ENCODE data around the gene DCLK1. TPM values are rescaled to one million over a fixed set of nuclear protein-coding genes. Genes with fewer than 3 reads are reported as not detected.

Gene DCLK1
- total RNA-seq, 1 donor from 2014 or later, result 9.9 TPM

GRCh38 chr13:35833031-35833430, 298.2 kb downstream of the DCLK1 start:
- DNase-seq (no peak), ATAC-seq (no peak)
- intact Hi-C loops (cut with micrococcal nuclease), result no loop called here

- ATAC-seq, result no peak
- intact Hi-C loops (cut with micrococcal nuclease), result no loop called here
Measured at GRCh38 chr13:35832551-35832950, 298.6 kb downstream of the DCLK1 start.

GRCh38 chr13:35830850-35831450, 300.2 kb downstream of the DCLK1 start:
- no peak for DNase-seq
- no peak for ATAC-seq
- intact Hi-C loops (cut with micrococcal nuclease), result no loop called here

More at GRCh38 chr13:35832551-35832950, 298.6 kb downstream of the DCLK1 start:
- no peak for DNase-seq

GRCh38 chr13:35826626-35827254, 304.4 kb downstream of the DCLK1 start:
- intact Hi-C loops (cut with micrococcal nuclease), result no loop called here
- ATAC-seq, result no peak
- no peak for DNase-seq

GRCh38 chr13:35824825-35825224, 306.4 kb downstream of the DCLK1 start:
- intact Hi-C loops (cut with micrococcal nuclease), result no loop called here
- ATAC-seq (no peak), DNase-seq (no peak)

GRCh38 chr13:35824395-35824794, 306.8 kb downstream of the DCLK1 start:
- ATAC-seq, result no peak
- intact Hi-C loops (cut with micrococcal nuclease), result no loop called here

GRCh38 chr13:35822666-35823065, 308.5 kb downstream of the DCLK1 start:
- DNase-seq, result no peak
- intact Hi-C loops (cut with micrococcal nuclease), result no loop called here
- ATAC-seq, result no peak

More at GRCh38 chr13:35824395-35824794, 306.8 kb downstream of the DCLK1 start:
- no peak for DNase-seq

GRCh38 chr13:35818633-35819067, 312.5 kb downstream of the DCLK1 start:
- intact Hi-C loops (cut with micrococcal nuclease), result loop anchor here (5.0 kb wide), 1 partner anchor 134 kb away; no protein-coding TSS in a partner anchor
- DNase-seq (no peak), ATAC-seq (peak; percentile 63)

- no peak for DNase-seq
- intact Hi-C loops (cut with micrococcal nuclease), result loop anchor here (5.0 kb wide), 1 partner anchor 134 kb away; no protein-coding TSS in a partner anchor
- ATAC-seq, result peak; percentile 47
Measured at GRCh38 chr13:35817642-35818607, 313.3 kb downstream of the DCLK1 start.

- DNase-seq, result no peak
- intact Hi-C loops (cut with micrococcal nuclease), result loop anchor here (5.0 kb wide), 1 partner anchor 138 kb away; no protein-coding TSS in a partner anchor
- ATAC-seq, result no peak
Measured at GRCh38 chr13:35814605-35815011, 316.6 kb downstream of the DCLK1 start.

GRCh38 chr13:35812736-35813135, 318.4 kb downstream of the DCLK1 start:
- ATAC-seq (peak; percentile 32), DNase-seq (no peak)
- intact Hi-C loops (cut with micrococcal nuclease), result no loop called here

- no peak for DNase-seq
- no peak for ATAC-seq
- intact Hi-C loops (cut with micrococcal nuclease), result no loop called here
Measured at GRCh38 chr13:35810321-35810720, 320.9 kb downstream of the DCLK1 start.

GRCh38 chr13:35808846-35809245, 322.3 kb downstream of the DCLK1 start:
- no peak for DNase-seq
- no peak for ATAC-seq
- intact Hi-C loops (cut with micrococcal nuclease), result no loop called here

- no peak for DNase-seq
- intact Hi-C loops (cut with micrococcal nuclease), result no loop called here
- no peak for ATAC-seq
Measured at GRCh38 chr13:35804901-35805300, 326.3 kb downstream of the DCLK1 start.

GRCh38 chr13:35797991-35798390, 333.2 kb downstream of the DCLK1 start:
- intact Hi-C loops (cut with micrococcal nuclease), result loop anchor here (10.0 kb wide), 1 partner anchor 163 kb away; no protein-coding TSS in a partner anchor
- DNase-seq (no peak), ATAC-seq (no peak)

- no peak for DNase-seq
- no peak for ATAC-seq
- intact Hi-C loops (cut with micrococcal nuclease), result loop anchor here (10.0 kb wide), 1 partner anchor 162 kb away; no protein-coding TSS in a partner anchor
Measured at GRCh38 chr13:35797244-35797643, 333.9 kb downstream of the DCLK1 start.

GRCh38 chr13:35796623-35797022, 334.6 kb downstream of the DCLK1 start:
- ATAC-seq, result no peak
- DNase-seq, result no peak
- intact Hi-C loops (cut with micrococcal nuclease), result loop anchor here (10.0 kb wide), 1 partner anchor 162 kb away; no protein-coding TSS in a partner anchor

GRCh38 chr13:35794734-35795389, 336.3 kb downstream of the DCLK1 start:
- ATAC-seq, result peak; percentile 70
- intact Hi-C loops (cut with micrococcal nuclease), result loop anchor here (10.0 kb wide), 1 partner anchor 160 kb away; no protein-coding TSS in a partner anchor
- DNase-seq, result no peak

- intact Hi-C loops (cut with micrococcal nuclease), result loop anchor here (10.0 kb wide), 1 partner anchor 159 kb away; no protein-coding TSS in a partner anchor
- ATAC-seq (peak; percentile 33), DNase-seq (no peak)
Measured at GRCh38 chr13:35793823-35794222, 337.4 kb downstream of the DCLK1 start.

Data from left ventricle myocardium superior (tissue), 1 donor.